Fibroblast of pulmonary artery (primary cell): Measurements from ENCODE around the gene KIDINS220.

Experiments used
- DNase-seq: peaks from one replicate; pipeline ENCODE4 v3.0.0-alpha.2; 2010; ENCODE audit warnings: low read depth
- H3K4me3 ChIP-seq: replicated peaks from 2 replicates; pipeline ENCODE4 v1.5.1; 2011; ENCODE audit warnings: low read depth, mild to moderate bottlenecking, control low read depth, low read length, moderate library complexity
- TF ChIP-seq, protein P1 (sequence below): IDR thresholded peaks from 2 replicates; pipeline ENCODE4 v1.5.1; 2011; ENCODE audit warnings: mild to moderate bottlenecking, control low read depth, low read length, inconsistent platforms; ENCODE audit errors: missing control alignments

The KIDINS220 gene

DNA sequence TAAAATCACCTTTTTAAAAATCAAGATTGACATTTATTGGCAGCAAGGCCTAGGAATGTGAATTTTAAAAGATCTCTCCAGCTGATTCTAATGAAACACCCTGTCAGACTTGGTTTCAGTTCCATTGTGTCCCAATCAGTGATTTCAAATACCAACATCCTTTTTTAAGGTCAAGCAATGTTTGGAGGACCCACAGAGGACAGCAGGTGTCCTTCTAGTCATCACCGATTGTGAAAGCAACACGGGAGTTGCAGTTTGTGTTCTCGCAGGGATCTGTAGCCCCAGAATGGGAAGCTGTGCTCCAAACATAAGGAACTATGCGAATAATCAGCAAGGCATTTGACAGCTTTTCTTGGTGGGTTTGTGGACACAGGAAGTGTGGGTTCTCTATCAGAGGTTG lies 4.5 kb upstream of the KIDINS220 start:
- TF ChIP-seq, protein P1, sequence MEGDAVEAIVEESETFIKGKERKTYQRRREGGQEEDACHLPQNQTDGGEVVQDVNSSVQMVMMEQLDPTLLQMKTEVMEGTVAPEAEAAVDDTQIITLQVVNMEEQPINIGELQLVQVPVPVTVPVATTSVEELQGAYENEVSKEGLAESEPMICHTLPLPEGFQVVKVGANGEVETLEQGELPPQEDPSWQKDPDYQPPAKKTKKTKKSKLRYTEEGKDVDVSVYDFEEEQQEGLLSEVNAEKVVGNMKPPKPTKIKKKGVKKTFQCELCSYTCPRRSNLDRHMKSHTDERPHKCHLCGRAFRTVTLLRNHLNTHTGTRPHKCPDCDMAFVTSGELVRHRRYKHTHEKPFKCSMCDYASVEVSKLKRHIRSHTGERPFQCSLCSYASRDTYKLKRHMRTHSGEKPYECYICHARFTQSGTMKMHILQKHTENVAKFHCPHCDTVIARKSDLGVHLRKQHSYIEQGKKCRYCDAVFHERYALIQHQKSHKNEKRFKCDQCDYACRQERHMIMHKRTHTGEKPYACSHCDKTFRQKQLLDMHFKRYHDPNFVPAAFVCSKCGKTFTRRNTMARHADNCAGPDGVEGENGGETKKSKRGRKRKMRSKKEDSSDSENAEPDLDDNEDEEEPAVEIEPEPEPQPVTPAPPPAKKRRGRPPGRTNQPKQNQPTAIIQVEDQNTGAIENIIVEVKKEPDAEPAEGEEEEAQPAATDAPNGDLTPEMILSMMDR: no peak
- no peak for DNase-seq
- no peak overlapping the region for H3K4me3 ChIP-seq

DNA sequence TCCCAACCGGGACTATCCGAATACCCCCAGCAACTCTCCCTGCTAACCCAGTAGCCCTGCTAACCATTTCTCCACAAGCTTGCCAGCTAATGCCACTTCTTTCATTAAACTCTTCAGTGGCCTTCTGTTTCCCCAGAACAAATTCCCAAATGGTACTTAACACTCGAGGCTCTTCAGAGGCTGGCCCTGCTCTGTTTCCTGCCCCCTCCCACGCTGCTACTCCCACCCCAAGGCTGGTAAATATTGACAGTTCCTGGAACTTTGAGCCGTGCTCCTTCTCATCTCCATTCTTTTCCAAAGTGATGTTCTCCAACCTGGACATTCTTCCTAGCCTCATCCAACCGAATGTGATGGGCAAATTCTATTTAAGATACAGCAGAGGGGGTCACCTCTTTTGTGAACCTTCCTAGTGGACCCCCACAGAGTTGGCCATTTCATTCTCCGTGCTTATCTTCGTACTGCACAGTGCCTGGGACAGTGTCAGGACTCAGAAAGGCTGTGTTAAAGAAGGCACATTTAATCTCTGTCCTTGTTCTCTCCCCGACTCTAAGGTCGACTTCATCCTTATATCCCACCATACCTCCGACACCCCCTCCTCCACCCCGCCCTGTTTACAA lies 3.2 kb upstream of the KIDINS220 start:
- no peak overlapping the region for H3K4me3 ChIP-seq
- DNase-seq: no peak
- TF ChIP-seq, protein P1: no peak

DNA sequence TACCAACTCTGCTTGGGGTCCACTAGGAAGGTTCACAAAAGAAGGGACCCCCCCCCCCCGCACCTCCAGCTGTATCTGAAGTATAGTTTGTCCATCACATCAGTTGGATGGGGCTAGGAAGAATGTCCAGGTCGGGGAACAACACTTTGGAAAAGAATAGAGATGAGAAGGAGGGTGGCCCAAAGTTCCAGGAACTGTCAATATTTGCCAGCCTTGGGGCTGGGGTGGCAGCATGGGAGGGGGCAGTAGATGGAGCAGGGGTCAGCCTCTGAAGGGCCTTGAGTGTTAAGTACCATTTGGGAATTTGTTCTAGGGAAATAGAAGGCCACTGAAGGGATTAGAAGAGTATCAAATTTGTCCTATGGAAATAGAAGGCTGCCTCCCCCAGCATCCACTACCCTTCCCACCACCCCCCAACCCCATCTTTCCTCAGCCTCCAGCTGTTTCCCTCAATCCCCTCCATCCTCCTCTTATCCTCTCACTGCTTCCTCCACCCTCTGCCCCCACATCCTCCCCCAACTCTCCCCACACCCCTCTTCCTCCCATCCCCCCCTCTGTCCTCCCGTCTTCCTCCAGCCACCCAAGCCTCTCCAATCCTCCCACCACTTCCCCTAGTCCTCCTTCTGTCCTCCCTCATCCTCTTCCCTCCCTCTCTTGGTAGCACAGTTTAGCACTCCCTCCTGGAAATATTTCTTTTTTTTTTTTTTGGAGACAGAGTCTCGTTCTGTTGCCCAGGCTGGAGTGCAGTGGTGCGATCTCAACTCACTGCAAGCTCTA lies 2.0 kb upstream of the KIDINS220 start:
- H3K4me3 ChIP-seq: no peak overlapping the region
- TF ChIP-seq, protein P1: no peak
- DNase-seq: no peak

DNA sequence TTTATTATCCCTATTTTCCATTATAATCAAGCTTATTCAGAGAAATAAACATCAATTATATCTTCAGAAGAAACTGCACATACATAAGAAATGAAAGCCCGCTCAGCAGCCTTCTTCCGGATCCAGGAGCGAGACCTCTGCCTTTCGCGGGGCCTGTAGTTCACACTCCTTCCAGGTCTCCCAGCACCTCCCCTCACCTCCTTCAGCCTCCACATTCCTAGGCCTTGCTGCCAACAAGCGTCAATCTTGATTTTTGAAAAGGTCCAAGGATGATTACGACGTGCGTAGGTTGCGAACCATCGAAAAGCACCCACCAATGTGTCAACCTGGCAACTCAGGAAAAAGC lies 355 bp upstream of the KIDINS220 start:
- peak overlapping the region; percentile 21 for H3K4me3 ChIP-seq
- TF ChIP-seq, protein P1: no peak
- DNase-seq: no peak

DNA sequence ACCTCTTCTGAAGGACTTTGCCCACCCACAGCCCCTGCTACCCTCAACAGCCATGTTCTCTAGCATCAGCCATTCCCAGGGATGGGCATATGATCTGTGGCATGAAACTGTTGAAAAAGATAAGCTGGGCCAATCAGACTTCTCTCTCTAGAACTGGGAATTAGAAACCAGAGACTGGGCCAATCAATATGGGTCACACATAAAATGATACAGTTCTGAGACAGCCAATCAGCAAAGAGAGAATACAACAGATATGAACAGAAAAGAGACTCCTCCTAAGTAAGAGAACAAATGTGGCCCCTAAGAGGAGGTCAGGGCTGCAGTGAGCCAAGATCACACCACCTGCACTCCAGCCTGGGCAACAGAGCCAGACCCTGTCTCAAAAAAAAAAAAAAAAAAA lies 2.1 kb downstream of the KIDINS220 start:
- peak overlapping the region; percentile 94 for H3K4me3 ChIP-seq
- no peak for DNase-seq
- TF ChIP-seq, protein P1: no peak

DNA sequence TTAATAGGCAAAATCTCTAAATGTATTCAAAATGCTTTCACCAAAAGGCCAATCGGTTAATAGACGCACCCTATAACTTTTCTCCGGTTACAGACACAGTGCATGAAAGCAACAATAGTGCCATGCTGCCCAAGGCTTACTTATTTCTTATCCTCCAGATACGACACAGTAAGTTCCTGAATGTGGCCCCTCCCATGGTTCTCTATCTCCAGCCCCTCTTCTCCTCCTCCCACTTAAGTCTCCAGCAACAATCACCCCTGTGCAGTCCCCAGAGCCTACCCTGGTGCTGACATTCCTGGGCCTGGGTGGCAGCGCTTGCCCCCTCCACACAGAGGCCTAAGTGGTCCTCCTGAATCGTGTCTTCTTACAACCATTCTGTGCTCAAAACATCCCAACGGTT lies 3.6 kb downstream of the KIDINS220 start:
- TF ChIP-seq, protein P1: no peak
- H3K4me3 ChIP-seq: no peak overlapping the region
- DNase-seq: no peak

DNA sequence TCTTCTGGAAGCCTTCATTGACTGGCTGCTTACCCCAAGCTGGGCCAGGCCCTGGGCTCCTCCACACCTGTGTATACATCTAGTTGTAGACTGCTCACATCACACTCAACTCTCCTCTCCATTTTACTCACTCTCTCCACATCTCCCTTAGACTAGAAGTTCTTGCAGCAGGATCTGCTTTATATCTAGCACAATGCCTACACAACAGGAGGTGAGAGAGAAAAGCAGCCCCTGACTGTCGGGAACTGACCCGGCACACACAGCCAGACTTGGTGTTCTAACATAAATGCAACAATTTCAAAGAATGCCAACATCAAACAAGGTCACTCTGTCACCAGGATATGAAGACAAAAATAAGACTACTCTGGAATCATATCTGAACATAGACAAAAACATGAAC lies 5.9 kb downstream of the KIDINS220 start:
- no peak overlapping the region for H3K4me3 ChIP-seq
- no peak for DNase-seq
- TF ChIP-seq, protein P1: no peak
